Measurements from ENCODE around the gene MYH10. TPM values are rescaled to one million over a fixed set of nuclear protein-coding genes. Genes with fewer than 3 reads are reported as not detected.
"Not testable (repeated sequence)": the region's sequence is repeated elsewhere in the genome, so short reads cannot be mapped to it uniquely, and the experiment has no call there.

Gene MYH10
- total RNA-seq, 1 experiment from 2014 or later = 74.0 TPM

DNA sequence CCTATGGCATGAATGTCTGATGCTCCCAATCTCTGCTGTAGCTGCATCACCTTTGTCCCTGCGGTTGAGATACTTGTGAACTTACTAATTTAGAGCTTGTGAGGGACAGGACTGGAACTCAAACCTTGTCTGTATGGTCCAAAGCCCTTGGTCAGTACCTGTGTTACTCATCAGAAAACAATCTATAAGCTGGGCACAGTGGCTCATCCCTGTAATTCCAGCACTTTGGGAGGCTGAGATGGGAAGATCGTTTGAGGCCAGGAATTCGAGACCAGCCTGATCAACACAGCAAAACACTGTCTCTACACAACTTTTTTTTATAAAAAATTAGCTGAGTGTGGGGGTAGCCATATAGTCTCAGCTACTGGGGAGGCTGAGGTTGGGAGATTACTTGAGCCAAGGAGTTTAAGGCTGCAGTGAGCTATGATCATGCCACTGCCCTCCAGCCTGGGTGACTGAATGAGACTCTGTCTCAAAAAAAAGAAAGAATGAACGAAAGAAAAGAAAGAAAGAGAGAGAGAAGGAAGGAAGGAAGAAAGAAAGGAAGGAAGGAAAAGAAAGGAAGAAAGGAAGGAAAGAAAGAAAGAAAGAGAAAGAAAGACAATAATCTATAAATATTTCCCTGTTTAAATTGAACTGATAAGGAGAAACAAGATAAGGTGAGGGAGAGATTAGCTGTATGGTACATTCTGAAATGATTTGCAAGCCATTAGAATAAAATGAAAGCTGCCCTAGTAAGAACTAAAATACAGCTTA lies 31.7 kb upstream of the MYH10 start:
- POLR2A ChIA-PET = no interaction called here
- peaks cover 2% of the 10 kb centered on the region for H3K27me3 Mint-ChIP-seq (ENCODE audit: insufficient read depth, unreplicated experiment)
- H3K4me1 Mint-ChIP-seq (ENCODE audit: low read depth, unreplicated experiment) = no peaks in the 10 kb centered on the region

DNA sequence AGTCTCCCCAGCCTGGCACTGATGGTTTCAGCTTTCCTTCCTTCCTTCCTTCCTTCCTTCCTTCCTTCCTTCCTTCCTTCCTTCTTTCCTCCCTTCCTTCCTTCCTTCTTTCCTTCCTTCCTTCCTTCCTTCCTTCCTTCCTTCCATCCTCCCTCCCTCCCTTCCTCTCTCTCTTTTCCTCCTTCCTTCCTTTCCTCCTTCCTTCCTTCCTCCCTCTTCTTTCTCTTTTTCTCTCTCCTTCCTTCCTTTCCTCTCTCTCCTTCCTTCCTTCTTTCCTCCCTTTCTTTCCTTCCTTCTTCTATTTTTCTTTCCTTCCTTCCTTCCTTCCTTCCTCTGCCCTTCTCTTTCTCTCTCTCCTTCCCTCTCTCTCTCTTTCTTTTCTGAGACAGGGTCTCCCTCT lies 30.2 kb upstream of the MYH10 start:
- CTCF ChIA-PET; H3K27ac Mint-ChIP-seq (ENCODE audit: unreplicated experiment); H3K36me3 Mint-ChIP-seq (ENCODE audit: insufficient read depth, unreplicated experiment); H3K9me3 Mint-ChIP-seq (ENCODE audit: unreplicated experiment); H3K4me3 ChIP-seq (ENCODE audit: low read depth, low read length); H3K4me1 Mint-ChIP-seq (ENCODE audit: low read depth, unreplicated experiment); intact Hi-C loops (cut with micrococcal nuclease; ENCODE audit: unreplicated experiment); H3K27me3 Mint-ChIP-seq (ENCODE audit: insufficient read depth, unreplicated experiment); BruUV-seq (replicated peaks); H3K36me3 ChIP-seq (ENCODE audit: control insufficient read depth, insufficient read depth, low read length); H3K27me3 ChIP-seq (replicated peaks; ENCODE audit: control insufficient read depth, insufficient read depth, low read length); POLR2A ChIA-PET; H3K9me3 ChIP-seq; DNase-seq; H3K4me1 ChIP-seq; H3K4me3 Mint-ChIP-seq (ENCODE audit: unreplicated experiment): not testable (repeated sequence)

More for the DNA sequence above, 31.7 kb upstream of the MYH10 start:
- Mint-ChIP-seq H3K36me3 (ENCODE audit: insufficient read depth, unreplicated experiment) (peaks cover 5% of the 10 kb centered on the region), H3K4me3 (ENCODE audit: unreplicated experiment) (no peak overlapping the region), H3K27ac (ENCODE audit: unreplicated experiment) (no peak overlapping the region), H3K9me3 (ENCODE audit: unreplicated experiment) (peaks cover 6% of the 10 kb centered on the region)
- no peaks in the 10 kb centered on the region for H3K4me1 ChIP-seq
- intact Hi-C loops (cut with micrococcal nuclease; ENCODE audit: unreplicated experiment) = no loop called here
- no peaks in the 10 kb centered on the region for H3K27me3 ChIP-seq (replicated peaks; ENCODE audit: control insufficient read depth, insufficient read depth, low read length)
- TF ChIP-seq, protein P1, sequence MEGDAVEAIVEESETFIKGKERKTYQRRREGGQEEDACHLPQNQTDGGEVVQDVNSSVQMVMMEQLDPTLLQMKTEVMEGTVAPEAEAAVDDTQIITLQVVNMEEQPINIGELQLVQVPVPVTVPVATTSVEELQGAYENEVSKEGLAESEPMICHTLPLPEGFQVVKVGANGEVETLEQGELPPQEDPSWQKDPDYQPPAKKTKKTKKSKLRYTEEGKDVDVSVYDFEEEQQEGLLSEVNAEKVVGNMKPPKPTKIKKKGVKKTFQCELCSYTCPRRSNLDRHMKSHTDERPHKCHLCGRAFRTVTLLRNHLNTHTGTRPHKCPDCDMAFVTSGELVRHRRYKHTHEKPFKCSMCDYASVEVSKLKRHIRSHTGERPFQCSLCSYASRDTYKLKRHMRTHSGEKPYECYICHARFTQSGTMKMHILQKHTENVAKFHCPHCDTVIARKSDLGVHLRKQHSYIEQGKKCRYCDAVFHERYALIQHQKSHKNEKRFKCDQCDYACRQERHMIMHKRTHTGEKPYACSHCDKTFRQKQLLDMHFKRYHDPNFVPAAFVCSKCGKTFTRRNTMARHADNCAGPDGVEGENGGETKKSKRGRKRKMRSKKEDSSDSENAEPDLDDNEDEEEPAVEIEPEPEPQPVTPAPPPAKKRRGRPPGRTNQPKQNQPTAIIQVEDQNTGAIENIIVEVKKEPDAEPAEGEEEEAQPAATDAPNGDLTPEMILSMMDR (IDR thresholded peaks at IDR 0.05; ENCODE audit: insufficient read depth in 1 of 2, low read depth in 1 of 2, low read length in 1 of 2, severe bottlenecking in 1 of 2, unreplicated experiment in 1 of 2) = no peak
- CTCF ChIA-PET = no interaction called here
- H3K4me3 ChIP-seq (ENCODE audit: low read depth, low read length) = no peak overlapping the region
- no TSS peak for BruUV-seq (replicated peaks)
- H3K36me3 ChIP-seq (ENCODE audit: control insufficient read depth, insufficient read depth, low read length) = no peaks in the 10 kb centered on the region
- H3K9me3 ChIP-seq = no peaks in the 10 kb centered on the region
- no peak for DNase-seq

DNA sequence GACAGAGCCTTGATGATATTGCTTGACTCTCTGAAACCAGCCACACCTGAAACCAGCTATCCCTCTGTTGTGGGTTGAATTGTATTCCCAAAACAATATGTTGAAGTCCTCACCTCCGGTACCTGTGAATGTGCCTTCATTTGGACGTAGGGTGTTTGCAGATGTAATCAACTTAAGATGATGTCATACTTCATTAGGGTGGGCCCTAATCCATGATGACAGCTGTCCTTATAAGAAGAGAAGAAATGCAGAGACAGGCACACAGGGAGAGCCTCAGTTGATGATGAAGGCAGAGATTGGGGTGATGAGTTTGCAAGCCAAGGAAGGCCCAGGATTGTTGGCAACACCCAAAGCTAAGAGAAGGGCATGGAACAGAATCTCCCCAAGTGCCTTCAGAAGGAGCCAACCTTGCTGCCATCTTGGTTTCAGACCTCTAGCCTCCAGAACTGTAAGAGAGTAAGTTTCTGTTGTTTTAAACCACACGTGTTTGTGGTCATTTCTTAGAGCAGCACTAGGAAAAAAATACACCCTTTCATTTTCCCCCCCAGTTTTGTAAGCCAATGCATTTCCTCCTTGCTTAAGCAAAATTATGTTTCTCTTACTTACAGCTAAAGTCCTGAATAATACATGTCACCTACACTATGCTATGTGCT lies 29.4 kb upstream of the MYH10 start:
- Histone ChIP-seq H3K4me1 (no peaks in the 10 kb centered on the region), H3K36me3 (ENCODE audit: control insufficient read depth, insufficient read depth, low read length) (no peaks in the 10 kb centered on the region), H3K27me3 (replicated peaks; ENCODE audit: control insufficient read depth, insufficient read depth, low read length) (no peaks in the 10 kb centered on the region), H3K9me3 (no peaks in the 10 kb centered on the region), H3K4me3 (ENCODE audit: low read depth, low read length) (no peak overlapping the region)
- Mint-ChIP-seq H3K36me3 (ENCODE audit: insufficient read depth, unreplicated experiment) (peaks cover 5% of the 10 kb centered on the region), H3K27me3 (ENCODE audit: insufficient read depth, unreplicated experiment) (peaks cover 2% of the 10 kb centered on the region), H3K4me3 (ENCODE audit: unreplicated experiment) (no peak overlapping the region), H3K27ac (ENCODE audit: unreplicated experiment) (no peak overlapping the region), H3K9me3 (ENCODE audit: unreplicated experiment) (peaks cover 10% of the 10 kb centered on the region), H3K4me1 (ENCODE audit: low read depth, unreplicated experiment) (no peaks in the 10 kb centered on the region)
- no TSS peak for BruUV-seq (replicated peaks)
- ChIA-PET POLR2A (no interaction called here), CTCF (no interaction called here)
- intact Hi-C loops (cut with micrococcal nuclease; ENCODE audit: unreplicated experiment) = no loop called here
- TF ChIP-seq, protein P1 (IDR thresholded peaks at IDR 0.05; ENCODE audit: insufficient read depth in 1 of 2, low read depth in 1 of 2, low read length in 1 of 2, severe bottlenecking in 1 of 2, unreplicated experiment in 1 of 2) = no peak
- no peak for DNase-seq
